HL-60 (cell line): ENCODE measurements around the gene TPRKB.
"Not testable (repeated sequence)": the region's sequence is repeated elsewhere in the genome, so short reads cannot be mapped to it uniquely, and the experiment has no call there.

Source experiments
- DNase-seq, 2 experiments: peaks; one replicate each; pipeline ENCODE4 v3.0.0-alpha.2; 2010 to 2020; ENCODE audit warnings: low read depth in 1 of 2, low spot score in 1 of 2
- H3K27ac ChIP-seq: fragments of 250-450 bp; sonication (Bioruptor Pico); replicated peaks from 2 replicates; pipeline ENCODE4 v1.5.1; 2020; ENCODE audit warnings: mild to moderate bottlenecking, moderate library complexity
- H3K27me3 ChIP-seq: fragments of 250-450 bp; sonication (Bioruptor Pico); 2 replicates; pipeline ENCODE4 v1.5.1; 2021; ENCODE audit warnings: mild to moderate bottlenecking, moderate library complexity; ENCODE audit not compliant: insufficient read depth, poor library complexity, severe bottlenecking
- H3K4me3 ChIP-seq: replicated peaks from 2 replicates; pipeline ENCODE4 v1.5.1; 2011; ENCODE audit warnings: mild to moderate bottlenecking, control low read depth, low read length; ENCODE audit not compliant: insufficient read depth
- GABPA ChIP-seq: IDR thresholded peaks from 2 replicates; pipeline ENCODE4 v1.6.1; 2012; ENCODE audit warnings: low read depth
- POLR2AphosphoS5 ChIP-seq: IDR thresholded peaks from 2 replicates; pipeline ENCODE4 v1.6.1; 2012; ENCODE audit warnings: low read depth
- SPI1 ChIP-seq: IDR thresholded peaks from 2 replicates; pipeline ENCODE4 v1.6.1; 2012; ENCODE audit warnings: low read depth, mild to moderate bottlenecking, borderline replicate concordance
- TF ChIP-seq, protein P1 (sequence below): IDR thresholded peaks from one replicate; pipeline ENCODE4 v1.5.1; 2011; ENCODE audit warnings: low read length, control low read depth, inconsistent platforms; ENCODE audit not compliant: insufficient read depth
- TF ChIP-seq, protein P2 (sequence below): IDR thresholded peaks from 2 replicates; pipeline ENCODE4 v1.6.1; 2012; ENCODE audit warnings: low read depth; ENCODE audit not compliant: insufficient replicate concordance

Gene TPRKB

DNA sequence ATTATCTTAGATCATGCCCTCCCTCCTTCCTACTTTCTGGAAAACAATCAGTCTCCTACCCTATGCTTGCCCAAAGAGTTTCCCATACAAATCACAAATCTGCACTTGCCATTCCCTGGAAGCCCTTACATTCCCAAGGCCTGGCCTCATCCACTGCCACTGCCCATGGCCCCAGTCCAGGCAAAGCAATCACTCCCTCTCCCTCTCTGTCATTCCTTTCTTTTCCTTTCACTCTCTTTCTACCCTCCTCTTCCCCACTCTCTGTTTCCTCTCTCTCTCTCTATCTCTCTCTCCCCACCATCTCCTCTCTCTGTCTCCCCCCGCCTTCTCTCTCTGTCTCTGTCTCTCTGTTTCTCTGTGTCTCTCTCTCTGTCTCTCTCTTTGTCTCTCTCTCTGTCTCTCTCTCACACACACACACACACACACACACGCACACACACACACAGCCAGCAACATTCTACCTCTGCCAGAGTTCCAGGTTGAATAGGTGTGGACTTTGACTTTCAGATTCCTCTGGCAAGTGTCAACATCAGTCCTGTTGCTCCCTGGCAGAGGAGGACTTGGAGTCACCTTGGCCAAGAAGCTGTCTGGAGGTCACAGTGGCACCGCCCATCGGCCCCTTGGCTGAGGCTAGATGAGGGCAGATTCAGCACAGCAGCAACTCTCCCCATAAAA is 51.2 kb downstream of the TPRKB start:
- Histone ChIP-seq H3K27me3 (no peaks in the 10 kb centered on the region), H3K4me3 (no peak overlapping the region), H3K27ac (no peak overlapping the region)
- DNase-seq = no peak
- TF ChIP-seq, protein P1, sequence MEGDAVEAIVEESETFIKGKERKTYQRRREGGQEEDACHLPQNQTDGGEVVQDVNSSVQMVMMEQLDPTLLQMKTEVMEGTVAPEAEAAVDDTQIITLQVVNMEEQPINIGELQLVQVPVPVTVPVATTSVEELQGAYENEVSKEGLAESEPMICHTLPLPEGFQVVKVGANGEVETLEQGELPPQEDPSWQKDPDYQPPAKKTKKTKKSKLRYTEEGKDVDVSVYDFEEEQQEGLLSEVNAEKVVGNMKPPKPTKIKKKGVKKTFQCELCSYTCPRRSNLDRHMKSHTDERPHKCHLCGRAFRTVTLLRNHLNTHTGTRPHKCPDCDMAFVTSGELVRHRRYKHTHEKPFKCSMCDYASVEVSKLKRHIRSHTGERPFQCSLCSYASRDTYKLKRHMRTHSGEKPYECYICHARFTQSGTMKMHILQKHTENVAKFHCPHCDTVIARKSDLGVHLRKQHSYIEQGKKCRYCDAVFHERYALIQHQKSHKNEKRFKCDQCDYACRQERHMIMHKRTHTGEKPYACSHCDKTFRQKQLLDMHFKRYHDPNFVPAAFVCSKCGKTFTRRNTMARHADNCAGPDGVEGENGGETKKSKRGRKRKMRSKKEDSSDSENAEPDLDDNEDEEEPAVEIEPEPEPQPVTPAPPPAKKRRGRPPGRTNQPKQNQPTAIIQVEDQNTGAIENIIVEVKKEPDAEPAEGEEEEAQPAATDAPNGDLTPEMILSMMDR = no peak
- TF ChIP-seq POLR2AphosphoS5 (no peak), GABPA (no peak), SPI1 (no peak)
- TF ChIP-seq, protein P2, sequence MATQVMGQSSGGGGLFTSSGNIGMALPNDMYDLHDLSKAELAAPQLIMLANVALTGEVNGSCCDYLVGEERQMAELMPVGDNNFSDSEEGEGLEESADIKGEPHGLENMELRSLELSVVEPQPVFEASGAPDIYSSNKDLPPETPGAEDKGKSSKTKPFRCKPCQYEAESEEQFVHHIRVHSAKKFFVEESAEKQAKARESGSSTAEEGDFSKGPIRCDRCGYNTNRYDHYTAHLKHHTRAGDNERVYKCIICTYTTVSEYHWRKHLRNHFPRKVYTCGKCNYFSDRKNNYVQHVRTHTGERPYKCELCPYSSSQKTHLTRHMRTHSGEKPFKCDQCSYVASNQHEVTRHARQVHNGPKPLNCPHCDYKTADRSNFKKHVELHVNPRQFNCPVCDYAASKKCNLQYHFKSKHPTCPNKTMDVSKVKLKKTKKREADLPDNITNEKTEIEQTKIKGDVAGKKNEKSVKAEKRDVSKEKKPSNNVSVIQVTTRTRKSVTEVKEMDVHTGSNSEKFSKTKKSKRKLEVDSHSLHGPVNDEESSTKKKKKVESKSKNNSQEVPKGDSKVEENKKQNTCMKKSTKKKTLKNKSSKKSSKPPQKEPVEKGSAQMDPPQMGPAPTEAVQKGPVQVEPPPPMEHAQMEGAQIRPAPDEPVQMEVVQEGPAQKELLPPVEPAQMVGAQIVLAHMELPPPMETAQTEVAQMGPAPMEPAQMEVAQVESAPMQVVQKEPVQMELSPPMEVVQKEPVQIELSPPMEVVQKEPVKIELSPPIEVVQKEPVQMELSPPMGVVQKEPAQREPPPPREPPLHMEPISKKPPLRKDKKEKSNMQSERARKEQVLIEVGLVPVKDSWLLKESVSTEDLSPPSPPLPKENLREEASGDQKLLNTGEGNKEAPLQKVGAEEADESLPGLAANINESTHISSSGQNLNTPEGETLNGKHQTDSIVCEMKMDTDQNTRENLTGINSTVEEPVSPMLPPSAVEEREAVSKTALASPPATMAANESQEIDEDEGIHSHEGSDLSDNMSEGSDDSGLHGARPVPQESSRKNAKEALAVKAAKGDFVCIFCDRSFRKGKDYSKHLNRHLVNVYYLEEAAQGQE = no peak

- H3K27me3 ChIP-seq, H3K4me3 ChIP-seq, DNase-seq, H3K27ac ChIP-seq: not testable (repeated sequence)
Measured at GRCh38 chr2:73684905-73685304, 52.2 kb downstream of the TPRKB start.

GRCh38 chr2:73684325-73684724 is 52.8 kb downstream of the TPRKB start:
- not testable (repeated sequence) for H3K4me3 ChIP-seq, DNase-seq, H3K27ac ChIP-seq, H3K27me3 ChIP-seq

DNA sequence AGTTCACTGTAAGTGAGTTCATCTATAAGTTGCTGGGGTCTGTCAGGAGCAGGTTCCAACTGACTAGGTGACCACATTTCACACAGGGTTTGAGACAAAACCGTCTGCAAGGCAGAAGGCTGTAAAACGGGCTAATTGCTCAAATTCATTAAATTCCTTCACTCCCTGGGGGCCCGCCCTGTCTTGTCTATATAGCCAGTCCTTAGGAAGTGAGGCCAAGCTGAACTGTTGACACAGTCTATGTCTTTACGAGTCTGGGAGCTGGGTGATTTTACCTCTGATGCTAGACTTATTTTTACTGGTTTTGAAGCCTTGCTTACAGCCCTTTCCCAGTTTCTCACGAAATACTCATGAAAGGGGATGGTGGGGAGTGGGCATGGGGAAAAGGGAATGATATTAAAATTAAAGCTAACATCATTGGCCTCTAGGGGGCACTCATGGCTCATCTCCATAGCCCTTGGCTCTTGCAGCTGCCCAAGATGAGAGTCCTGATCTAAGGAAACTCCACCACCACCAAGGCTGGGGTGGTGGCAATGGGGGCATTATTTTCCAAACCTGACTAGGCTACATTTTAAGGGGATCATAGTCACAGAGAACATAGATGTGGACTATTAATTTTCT is 57.1 kb downstream of the TPRKB start:
- H3K27me3 ChIP-seq, H3K27ac ChIP-seq, H3K4me3 ChIP-seq: not testable (repeated sequence)
- peak in 1 of 2 experiments; percentile 37 for DNase-seq
- TF ChIP-seq, protein P1 = peak; percentile 21
